ENCODE measurements around the gene CATSPERE. TPM values are rescaled to one million over a fixed set of nuclear protein-coding genes. Genes with fewer than 3 reads are reported as not detected.

The CATSPERE gene
- total and polyA plus RNA-seq, 9 of the 15 experiments (the other 6 are each of a cell fraction or from before 2014, with no cell fraction given), result 0.06 to 0.16 (median 0.09) TPM; not detected in 3

DNA sequence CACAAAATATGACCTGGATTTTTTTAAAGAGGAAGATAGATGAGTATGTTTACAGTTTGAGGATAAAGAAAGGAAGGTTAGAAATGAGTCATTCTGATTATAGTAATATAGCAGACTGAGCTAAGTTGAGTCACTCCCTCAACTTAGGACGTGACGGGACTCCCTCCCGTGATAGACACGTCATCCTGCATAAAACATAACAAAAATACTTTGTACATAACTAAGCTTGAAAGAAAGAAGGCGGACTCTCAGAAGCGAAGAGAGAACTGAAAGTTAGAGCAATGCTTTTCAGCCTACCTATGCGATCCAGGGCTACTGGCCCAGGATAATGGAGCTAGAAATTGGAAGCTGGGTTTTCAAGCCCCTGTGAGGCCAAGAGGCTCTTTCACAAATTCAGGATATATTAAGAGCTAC, 138.9 kb downstream of the CATSPERE start (continued):
- TF ChIP-seq ELF1 (tag; IDR thresholded peaks at IDR 0.05) (no peak), EZH2 (IDR thresholded peaks at IDR 0.05; ENCODE audit: borderline replicate concordance, low read depth, low read length) (no peak), IRF2 (CRISPR knock-in tag; IDR thresholded peaks at IDR 0.05) (no peak), SMAD1 (IDR thresholded peaks at IDR 0.05; ENCODE audit: low read depth, low read length, partially characterized antibody) (no peak), ARHGAP35 (IDR thresholded peaks at IDR 0.05; ENCODE audit: partially characterized antibody) (no peak), ATF1 (CRISPR knock-in tag; IDR thresholded peaks at IDR 0.05) (no peak), ATF1 (tag; IDR thresholded peaks at IDR 0.05) (peak; percentile 51; the same call in 1 of the 2 replicates), FOSL1 (tag; conservative IDR thresholded peaks at IDR 0.05) (peak; percentile 97), FOXA1 (IDR thresholded peaks at IDR 0.05; ENCODE audit: borderline replicate concordance) (no peak), RUNX1 (IDR thresholded peaks at IDR 0.05; ENCODE audit: low read depth) (no peak), CREB1 (IDR thresholded peaks at IDR 0.05) (peak; percentile 51; the same call in 1 of the 2 replicates), CREB1 (CRISPR knock-in tag; IDR thresholded peaks at IDR 0.05) (peak; percentile 43; the same call in 1 of the 2 replicates), PTTG1 (tag; IDR thresholded peaks at IDR 0.05; ENCODE audit: low read depth) (no peak), CREBBP (IDR thresholded peaks at IDR 0.05; ENCODE audit: low read depth, low read length) (no peak), EP400 (IDR thresholded peaks at IDR 0.05) (no peak), FOS (IDR thresholded peaks at IDR 0.05; ENCODE audit: extremely low read depth, insufficient read length) (peak; percentile 48), ZNF589 (CRISPR knock-in tag; IDR thresholded peaks at IDR 0.05; ENCODE audit: low read depth) (no peak), ATF7 (IDR thresholded peaks at IDR 0.05) (peak; percentile 51; the same call in 1 of the 2 replicates), JUN (IDR thresholded peaks at IDR 0.05; ENCODE audit: borderline replicate concordance, low read depth, low read length) (peak; percentile 98), JUN (CRISPR knock-in tag; IDR thresholded peaks at IDR 0.05; ENCODE audit: borderline replicate concordance) (no peak), NFIX (CRISPR knock-in tag; IDR thresholded peaks at IDR 0.05; ENCODE audit: low read depth) (no peak), TFAM (CRISPR knock-in tag; conservative IDR thresholded peaks at IDR 0.05) (no peak), SMARCA4 (IDR thresholded peaks at IDR 0.05) (peak; percentile 51; the same call in 1 of the 2 replicates)
- TF ChIP-seq, protein P1, sequence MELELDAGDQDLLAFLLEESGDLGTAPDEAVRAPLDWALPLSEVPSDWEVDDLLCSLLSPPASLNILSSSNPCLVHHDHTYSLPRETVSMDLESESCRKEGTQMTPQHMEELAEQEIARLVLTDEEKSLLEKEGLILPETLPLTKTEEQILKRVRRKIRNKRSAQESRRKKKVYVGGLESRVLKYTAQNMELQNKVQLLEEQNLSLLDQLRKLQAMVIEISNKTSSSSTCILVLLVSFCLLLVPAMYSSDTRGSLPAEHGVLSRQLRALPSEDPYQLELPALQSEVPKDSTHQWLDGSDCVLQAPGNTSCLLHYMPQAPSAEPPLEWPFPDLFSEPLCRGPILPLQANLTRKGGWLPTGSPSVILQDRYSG (tag; conservative IDR thresholded peaks at IDR 0.05; ENCODE audit: low read depth), result no peak
- TF ChIP-seq, protein P2, sequence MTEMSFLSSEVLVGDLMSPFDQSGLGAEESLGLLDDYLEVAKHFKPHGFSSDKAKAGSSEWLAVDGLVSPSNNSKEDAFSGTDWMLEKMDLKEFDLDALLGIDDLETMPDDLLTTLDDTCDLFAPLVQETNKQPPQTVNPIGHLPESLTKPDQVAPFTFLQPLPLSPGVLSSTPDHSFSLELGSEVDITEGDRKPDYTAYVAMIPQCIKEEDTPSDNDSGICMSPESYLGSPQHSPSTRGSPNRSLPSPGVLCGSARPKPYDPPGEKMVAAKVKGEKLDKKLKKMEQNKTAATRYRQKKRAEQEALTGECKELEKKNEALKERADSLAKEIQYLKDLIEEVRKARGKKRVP (CRISPR knock-in tag; IDR thresholded peaks at IDR 0.05), result no peak
- TF ChIP-seq, protein P3, sequence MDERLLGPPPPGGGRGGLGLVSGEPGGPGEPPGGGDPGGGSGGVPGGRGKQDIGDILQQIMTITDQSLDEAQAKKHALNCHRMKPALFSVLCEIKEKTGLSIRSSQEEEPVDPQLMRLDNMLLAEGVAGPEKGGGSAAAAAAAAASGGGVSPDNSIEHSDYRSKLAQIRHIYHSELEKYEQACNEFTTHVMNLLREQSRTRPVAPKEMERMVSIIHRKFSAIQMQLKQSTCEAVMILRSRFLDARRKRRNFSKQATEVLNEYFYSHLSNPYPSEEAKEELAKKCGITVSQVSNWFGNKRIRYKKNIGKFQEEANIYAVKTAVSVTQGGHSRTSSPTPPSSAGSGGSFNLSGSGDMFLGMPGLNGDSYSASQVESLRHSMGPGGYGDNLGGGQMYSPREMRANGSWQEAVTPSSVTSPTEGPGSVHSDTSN (CRISPR knock-in tag; IDR thresholded peaks at IDR 0.05; ENCODE audit: low read depth), result no peak
- TF ChIP-seq, protein P3 (tag; conservative IDR thresholded peaks at IDR 0.05; ENCODE audit: low read depth), result no peak
